Endometrium (tissue), 2 donors: ENCODE data around the gene ZNF316.

Experiments used
- FAIRE-seq: peaks from 2 replicates; lab custom pipeline; 2012; peaks lifted over from hg19 to GRCh38; lab: Jason Lieb, UNC
- donor health status: control.
- donor health status: control.

The ZNF316 gene

GRCh38 chr7:6636741-6637543, at the start of gene ZNF316:
Gene ZNF316 (plus strand): TSS chr7:6637318. CDS start chr7:6642410, 5,092 bp downstream.
- no peak for FAIRE-seq

- FAIRE-seq, result no peak
These were observed 48.6 kb upstream of the ZNF316 start for GRCh38 chr7:6588566-6588965.

GRCh38 chr7:6589151-6589828, 47.8 kb upstream of the ZNF316 start:
- FAIRE-seq, result no peak

- FAIRE-seq, result no peak
These were observed 47.1 kb upstream of the ZNF316 start, which contains the start of gene INTS15 for GRCh38 chr7:6589829-6590644. Gene INTS15 (plus strand): TSS chr7:6590021. CDS start chr7:6590284, 263 bp downstream.

GRCh38 chr7:6590645-6591110, 46.4 kb upstream of the ZNF316 start:
- FAIRE-seq, result no peak

- no peak for FAIRE-seq
These were observed 37.0 kb upstream of the ZNF316 start for GRCh38 chr7:6600093-6600492.

- FAIRE-seq, result no peak
These were observed 32.7 kb upstream of the ZNF316 start for GRCh38 chr7:6604458-6604857.

GRCh38 chr7:6606866-6607583, 30.1 kb upstream of the ZNF316 start:
- no peak for FAIRE-seq

GRCh38 chr7:6607651-6608051, 29.5 kb upstream of the ZNF316 start:
- FAIRE-seq, result no peak

GRCh38 chr7:6608081-6608480, 29.0 kb upstream of the ZNF316 start:
- FAIRE-seq, result no peak

GRCh38 chr7:6608794-6609193, 28.3 kb upstream of the ZNF316 start:
- no peak for FAIRE-seq

- FAIRE-seq, result no peak
These were observed 24.3 kb upstream of the ZNF316 start for GRCh38 chr7:6612819-6613218.

GRCh38 chr7:6613706-6614105, 23.4 kb upstream of the ZNF316 start:
- no peak for FAIRE-seq

GRCh38 chr7:6614953-6615722, 22.0 kb upstream of the ZNF316 start, which contains the start of gene ZNF853:
Gene ZNF853 (plus strand): TSS chr7:6615610. CDS start chr7:6616175, 565 bp downstream.
- no peak for FAIRE-seq

- FAIRE-seq, result no peak
These were observed 21.2 kb upstream of the ZNF316 start for GRCh38 chr7:6615723-6616555.

GRCh38 chr7:6616854-6617643, 20.1 kb upstream of the ZNF316 start:
- no peak for FAIRE-seq

- FAIRE-seq, result no peak
These were observed 18.5 kb upstream of the ZNF316 start for GRCh38 chr7:6618621-6619020.

GRCh38 chr7:6619961-6620360, 17.2 kb upstream of the ZNF316 start:
- no peak for FAIRE-seq
